Mesodermal cell (in vitro differentiated cells): ENCODE measurements around the gene TNS1.

Experiments used
- H3K27ac ChIP-seq: 2 replicates; pipeline ENCODE4 v1.7.0; 2013; ENCODE audit warnings: mild to moderate bottlenecking, low read depth, low read length, moderate library complexity; ENCODE audit not compliant: severe bottlenecking
- H3K36me3 ChIP-seq: 2 replicates; pipeline ENCODE4 v1.7.1; 2013; ENCODE audit warnings: mild to moderate bottlenecking, low read length, moderate library complexity; ENCODE audit not compliant: control insufficient read depth, insufficient read depth
- H3K4me1 ChIP-seq: one replicate; pipeline ENCODE4 v1.7.1; 2013; ENCODE audit warnings: mild to moderate bottlenecking, low read length; ENCODE audit not compliant: insufficient read depth, control insufficient read depth, poor library complexity, severe bottlenecking
- H3K4me3 ChIP-seq: 2 replicates; pipeline ENCODE4 v1.7.0; 2013; ENCODE audit warnings: low read length, control low read depth, mild to moderate bottlenecking; ENCODE audit not compliant: insufficient read depth, poor library complexity, severe bottlenecking; ENCODE audit errors: extremely low read depth
- H3K9me3 ChIP-seq: 2 replicates; pipeline ENCODE4 v1.7.1; 2013; ENCODE audit warnings: mild to moderate bottlenecking, low read length, moderate library complexity; ENCODE audit not compliant: control insufficient read depth
- WGBS, 2 experiments: methylation state at CpG; one replicate each; pipeline ENCODE4 v1.1.5; 2013; ENCODE audit warnings: missing lambda C conversion rate in 2 of 2; ENCODE audit not compliant: insufficient coverage in 2 of 2; 5-methylcytosine and 5-hydroxymethylcytosine counted together

Gene TNS1

GRCh38 chr2:217918308-217919024 is 84.3 kb downstream of the TNS1 start:
- WGBS, 2 experiments, result 34 to 36% methylated on average over 10 to 16 of the region's 20 CpGs

GRCh38 chr2:217916504-217917254 is 86.1 kb downstream of the TNS1 start:
- H3K27ac ChIP-seq, result no peak overlapping the region

More at GRCh38 chr2:217918308-217919024, 84.3 kb downstream of the TNS1 start:
- Histone ChIP-seq H3K9me3 (no peaks in the 10 kb centered on the region), H3K36me3 (peaks cover 5% of the 10 kb centered on the region), H3K4me3 (no peak overlapping the region), H3K27ac (no peak overlapping the region), H3K4me1 (peaks cover 54% of the 10 kb centered on the region)

GRCh38 chr2:217915706-217916105 is 87.1 kb downstream of the TNS1 start:
- no peak overlapping the region for H3K4me3 ChIP-seq
- peaks cover 57% of the 10 kb centered on the region for H3K4me1 ChIP-seq
- peaks cover 5% of the 10 kb centered on the region for H3K36me3 ChIP-seq
- 94 to 96% methylated on average over 4 to 5 of the region's 5 CpGs for WGBS, 2 experiments
- H3K9me3 ChIP-seq, result no peaks in the 10 kb centered on the region
- H3K27ac ChIP-seq, result no peak overlapping the region

More at GRCh38 chr2:217916504-217917254, 86.1 kb downstream of the TNS1 start:
- 92 to 96% methylated on average over 9 of the region's 10 CpGs for WGBS, 2 experiments
- H3K4me3 ChIP-seq, result no peak overlapping the region
- H3K9me3 ChIP-seq, result no peaks in the 10 kb centered on the region
- H3K4me1 ChIP-seq, result peaks cover 56% of the 10 kb centered on the region
- H3K36me3 ChIP-seq, result peaks cover 5% of the 10 kb centered on the region

- H3K27ac ChIP-seq, result no peak overlapping the region
- peaks cover 5% of the 10 kb centered on the region for H3K36me3 ChIP-seq
- 98 to 99% methylated on average over 9 of the region's 9 CpGs for WGBS, 2 experiments
- H3K4me3 ChIP-seq, result no peak overlapping the region
- no peaks in the 10 kb centered on the region for H3K9me3 ChIP-seq
- peaks cover 50% of the 10 kb centered on the region for H3K4me1 ChIP-seq
These were observed 87.9 kb downstream of the TNS1 start for GRCh38 chr2:217914878-217915277.

GRCh38 chr2:217914078-217914477 is 88.7 kb downstream of the TNS1 start:
- Histone ChIP-seq H3K4me1 (peaks cover 42% of the 10 kb centered on the region), H3K36me3 (peaks cover 5% of the 10 kb centered on the region), H3K27ac (no peak overlapping the region), H3K9me3 (no peaks in the 10 kb centered on the region), H3K4me3 (no peak overlapping the region)
- 88 to 100% methylated on average over 1 of the region's 1 CpG for WGBS, 2 experiments

GRCh38 chr2:217913436-217913835 is 89.4 kb downstream of the TNS1 start:
- no peak overlapping the region for H3K4me3 ChIP-seq
- WGBS, 2 experiments, result 85 to 100% methylated on average over 1 to 3 of the region's 3 CpGs
- H3K4me1 ChIP-seq, result peaks cover 36% of the 10 kb centered on the region
- H3K36me3 ChIP-seq, result peaks cover 5% of the 10 kb centered on the region
- no peak overlapping the region for H3K27ac ChIP-seq
- H3K9me3 ChIP-seq, result no peaks in the 10 kb centered on the region

GRCh38 chr2:217912098-217913024 is 90.4 kb downstream of the TNS1 start:
- peaks cover 31% of the 10 kb centered on the region for H3K4me1 ChIP-seq
- no peak overlapping the region for H3K4me3 ChIP-seq
- H3K27ac ChIP-seq, result peak overlapping the region; percentile 62
- peaks cover 5% of the 10 kb centered on the region for H3K36me3 ChIP-seq
- no peaks in the 10 kb centered on the region for H3K9me3 ChIP-seq
- 66 to 68% methylated on average over 10 to 14 of the region's 25 CpGs for WGBS, 2 experiments

GRCh38 chr2:217911283-217912097 is 91.3 kb downstream of the TNS1 start:
- Histone ChIP-seq H3K4me1 (peaks cover 31% of the 10 kb centered on the region), H3K4me3 (no peak overlapping the region), H3K9me3 (no peaks in the 10 kb centered on the region), H3K36me3 (peaks cover 5% of the 10 kb centered on the region), H3K27ac (peak overlapping the region; percentile 62)
- 73 to 87% methylated on average over 6 of the region's 9 CpGs for WGBS, 2 experiments

GRCh38 chr2:217910875-217911212 is 92.0 kb downstream of the TNS1 start:
- Histone ChIP-seq H3K36me3 (peaks cover 6% of the 10 kb centered on the region), H3K4me3 (no peak overlapping the region), H3K9me3 (no peaks in the 10 kb centered on the region), H3K4me1 (peaks cover 31% of the 10 kb centered on the region), H3K27ac (no peak overlapping the region)
